GM19372 (cell line): ENCODE measurements around the gene GPR160.

Source experiments
- ATAC-seq: cut with Tn5 transposase; IDR thresholded peaks from one replicate; pipeline ENCODE4 v1.9.1; 2021; ENCODE audit warnings: mild to moderate bottlenecking, low read depth, moderate library complexity; ENCODE audit not compliant: unreplicated experiment

Gene GPR160

DNA sequence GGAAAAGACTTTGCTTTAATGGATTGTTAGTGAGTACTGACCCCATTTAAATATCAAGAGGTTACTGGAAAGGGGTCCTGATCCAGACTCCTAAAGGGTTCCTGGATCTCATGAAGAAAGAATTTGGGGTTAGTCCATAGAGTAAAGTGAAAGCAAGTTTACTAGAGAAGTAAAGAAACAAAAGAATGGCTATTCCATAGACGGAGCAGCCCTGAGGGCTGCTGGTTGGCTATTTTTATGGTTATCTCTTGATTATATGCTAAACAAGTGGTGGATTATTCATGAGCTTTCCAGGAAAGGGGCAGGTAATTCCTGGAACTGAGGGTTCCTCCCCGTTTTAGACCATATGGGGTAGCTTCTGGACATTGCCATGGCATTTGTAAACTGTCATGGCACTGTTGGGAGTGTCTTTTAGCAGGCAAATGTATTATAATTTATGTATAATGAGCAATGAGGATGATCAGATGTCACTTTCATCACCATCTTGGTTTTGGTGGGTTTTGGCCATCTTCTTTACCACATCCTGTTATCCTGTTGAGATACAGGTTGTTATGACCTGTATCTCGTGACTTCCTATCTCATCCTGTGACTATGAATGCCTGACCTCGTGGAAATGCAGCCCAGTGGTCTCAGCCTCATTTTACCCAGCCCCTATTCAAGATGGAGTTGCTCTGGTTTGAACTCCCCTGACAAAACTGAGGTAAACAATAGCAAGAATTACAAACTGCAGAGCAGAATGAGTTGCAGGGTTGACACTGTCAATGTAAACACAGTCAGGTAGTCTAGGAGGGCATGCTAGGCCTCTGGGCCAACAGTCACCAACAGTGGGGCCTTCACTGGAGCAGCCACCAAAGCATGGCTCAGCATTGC, 10.3 kb upstream of the GPR160 start:
- ATAC-seq: no peak

GRCh38 chr3:170033489-170033888, 4.3 kb upstream of the GPR160 start:
- no peak for ATAC-seq

GRCh38 chr3:170038434-170039110, 777 bp downstream of the GPR160 start:
- peak; percentile 12 for ATAC-seq

- ATAC-seq: no peak
Measured at GRCh38 chr3:170040418-170040817, 2.6 kb downstream of the GPR160 start.

- ATAC-seq: no peak
Measured at GRCh38 chr3:170043506-170043905, 5.7 kb downstream of the GPR160 start.

DNA sequence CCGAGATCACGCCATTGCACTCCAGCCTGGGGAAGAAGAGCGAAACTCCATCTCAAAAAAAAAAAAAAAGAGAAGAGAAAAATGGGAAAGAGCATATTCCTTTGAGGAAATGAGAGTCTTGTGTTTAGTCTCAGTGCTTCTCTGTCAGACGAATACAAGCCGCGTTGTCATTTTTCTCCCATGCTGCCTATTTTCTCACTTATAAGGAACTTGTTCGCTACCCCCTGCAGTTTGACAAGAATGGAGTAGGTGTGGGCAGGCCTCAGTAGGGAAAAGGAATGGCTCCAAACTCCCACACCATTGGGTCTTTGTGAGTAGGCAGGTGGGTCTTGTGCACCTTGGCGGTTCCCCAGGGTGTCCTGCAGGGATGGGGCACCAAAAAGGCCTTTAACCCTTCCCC, 6.5 kb downstream of the GPR160 start:
- no peak for ATAC-seq

- peak; percentile 78 for ATAC-seq
Measured at GRCh38 chr3:170044795-170045244, 7.0 kb downstream of the GPR160 start.

- ATAC-seq: no peak
Measured at GRCh38 chr3:170046269-170047132, 8.7 kb downstream of the GPR160 start.

DNA sequence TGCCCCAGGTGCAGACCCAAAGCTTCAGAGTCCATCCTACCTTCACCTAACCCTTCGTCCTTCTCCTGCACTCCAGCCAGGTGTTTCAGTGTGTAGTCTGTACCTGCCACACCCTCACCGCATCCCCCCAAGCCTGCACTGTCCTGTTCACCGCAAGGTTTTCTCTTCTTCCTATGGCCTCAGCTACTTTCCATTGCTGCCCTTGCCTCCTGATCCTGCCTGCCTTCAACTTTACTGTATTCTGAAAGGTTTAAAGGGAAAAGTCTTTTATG, 9.3 kb downstream of the GPR160 start:
- ATAC-seq: no peak

DNA sequence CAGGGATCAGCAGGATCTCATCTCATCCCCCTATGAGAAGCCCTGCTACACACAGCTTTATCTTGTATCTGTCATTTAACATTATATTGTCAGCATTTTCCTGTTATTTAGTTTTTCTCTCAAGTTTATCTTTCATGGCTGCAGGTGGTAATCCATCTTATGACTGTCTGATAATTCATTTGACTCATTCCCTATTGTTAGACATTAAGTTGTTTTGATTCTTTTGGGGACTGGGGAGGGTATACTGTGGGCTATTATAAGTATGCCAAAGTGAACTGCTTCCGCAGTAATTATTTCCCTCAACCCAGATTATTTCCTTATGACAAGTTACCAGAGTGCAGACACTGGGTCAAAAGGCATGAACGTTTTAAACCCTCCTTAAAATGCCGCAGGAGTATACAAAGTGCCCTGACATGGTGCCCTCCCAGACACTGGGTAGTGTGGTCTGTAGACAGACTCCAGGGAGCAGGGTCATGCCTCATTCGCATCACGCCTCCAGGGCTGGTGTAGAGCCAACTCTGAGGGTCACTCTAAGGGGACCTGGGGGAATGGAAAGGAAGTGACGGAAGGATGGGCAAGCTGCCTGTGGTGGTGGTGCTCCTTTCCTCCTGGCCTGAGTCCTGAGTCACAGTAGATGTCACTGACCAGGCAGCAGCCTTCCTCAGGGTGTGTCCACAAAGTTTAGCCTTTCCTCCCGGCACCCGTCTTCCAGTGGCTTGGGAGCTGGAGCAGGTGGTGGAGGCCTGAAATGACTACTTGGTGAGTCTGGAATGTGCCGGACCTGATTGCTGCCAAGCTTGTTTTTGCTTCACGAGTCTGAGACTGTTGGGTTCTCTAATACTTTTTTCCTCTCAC, 11.6 kb downstream of the GPR160 start:
- ATAC-seq: no peak

GRCh38 chr3:170050753-170051152, 13.0 kb downstream of the GPR160 start:
- ATAC-seq: no peak

DNA sequence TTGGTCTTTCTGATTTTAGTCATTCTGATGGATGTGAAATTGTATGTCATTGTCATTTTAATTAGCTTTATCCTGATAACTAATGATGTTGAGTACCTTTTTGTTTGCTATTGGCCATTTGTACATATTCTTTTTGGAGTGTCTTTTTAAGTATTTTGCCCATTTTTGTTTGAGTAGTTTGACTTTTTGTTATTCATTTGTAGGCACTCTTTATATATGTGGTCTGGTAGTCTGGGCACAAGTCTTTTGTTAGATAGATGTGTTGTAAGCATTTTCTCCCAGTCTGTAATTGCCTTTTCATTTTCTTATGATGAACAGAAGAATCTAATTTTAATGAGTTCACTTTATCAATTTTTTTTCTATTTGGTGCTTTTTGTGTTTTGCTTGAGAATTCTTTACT, 14.6 kb downstream of the GPR160 start:
- ATAC-seq: no peak

- no peak for ATAC-seq
Measured at GRCh38 chr3:170054204-170054603, 16.4 kb downstream of the GPR160 start.

DNA sequence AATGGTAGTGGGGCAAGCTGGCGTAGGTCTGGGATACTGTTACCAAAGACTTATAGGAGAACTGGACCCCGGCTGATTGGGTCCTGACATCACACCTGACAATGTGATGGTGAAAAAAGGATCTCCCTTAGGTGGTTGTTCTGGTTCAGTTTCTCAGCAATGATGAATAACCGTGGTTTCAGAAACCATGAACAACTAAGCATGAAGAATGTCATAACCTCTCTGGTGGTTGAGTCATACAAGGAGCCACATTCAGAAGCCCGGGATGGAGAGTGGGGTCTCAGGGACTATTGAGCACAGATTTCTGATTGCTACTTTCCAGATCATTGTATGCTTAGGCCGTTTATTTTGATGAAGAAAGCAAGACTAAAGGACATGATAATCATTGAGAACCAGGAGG, 17.4 kb downstream of the GPR160 start:
- ATAC-seq: peak; percentile 45

- peak; percentile 88 for ATAC-seq
Measured at GRCh38 chr3:170056710-170057454, 19.1 kb downstream of the GPR160 start.

DNA sequence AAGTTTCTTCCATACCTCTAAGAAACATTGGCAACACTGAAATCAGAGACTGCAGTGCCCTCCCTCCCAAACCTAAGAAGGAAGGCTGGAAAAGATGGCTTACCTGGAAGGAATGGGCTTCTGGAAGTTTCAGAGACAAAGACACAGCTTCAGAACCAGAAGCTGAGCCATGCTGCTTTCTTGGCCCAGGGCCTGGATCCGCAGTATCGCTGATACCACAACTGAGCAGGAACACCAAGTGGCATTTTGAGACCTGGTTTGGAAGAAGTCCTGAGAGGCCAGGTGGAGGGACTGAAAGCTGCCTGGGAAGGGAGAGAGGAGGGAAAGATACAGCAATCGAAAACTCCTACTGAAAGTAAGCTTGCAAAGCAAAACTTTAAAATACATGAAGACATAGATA, 19.8 kb downstream of the GPR160 start:
- no peak for ATAC-seq

DNA sequence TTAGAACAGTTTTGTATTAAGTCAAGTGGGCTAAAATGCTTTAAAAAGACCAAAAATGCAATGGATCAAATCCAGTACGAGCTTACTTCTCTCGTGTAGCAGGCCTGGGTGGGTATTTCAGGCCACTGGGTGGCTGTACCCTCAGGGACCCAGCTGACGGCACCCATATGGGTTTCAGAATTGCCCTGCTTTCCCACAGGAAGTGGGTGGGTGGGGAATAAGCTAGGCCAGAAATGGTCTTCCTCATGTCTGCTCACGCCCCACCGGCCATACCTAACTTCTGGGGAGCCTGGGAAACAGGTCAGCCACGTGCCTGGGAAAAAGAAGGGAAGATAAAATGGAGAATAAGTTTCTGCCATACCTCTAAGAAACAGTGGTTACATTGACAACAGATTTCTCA, 20.3 kb downstream of the GPR160 start:
- ATAC-seq: no peak

GRCh38 chr3:170059447-170059846, 21.7 kb downstream of the GPR160 start:
- no peak for ATAC-seq

GRCh38 chr3:170062068-170062467, 24.3 kb downstream of the GPR160 start:
- no peak for ATAC-seq

DNA sequence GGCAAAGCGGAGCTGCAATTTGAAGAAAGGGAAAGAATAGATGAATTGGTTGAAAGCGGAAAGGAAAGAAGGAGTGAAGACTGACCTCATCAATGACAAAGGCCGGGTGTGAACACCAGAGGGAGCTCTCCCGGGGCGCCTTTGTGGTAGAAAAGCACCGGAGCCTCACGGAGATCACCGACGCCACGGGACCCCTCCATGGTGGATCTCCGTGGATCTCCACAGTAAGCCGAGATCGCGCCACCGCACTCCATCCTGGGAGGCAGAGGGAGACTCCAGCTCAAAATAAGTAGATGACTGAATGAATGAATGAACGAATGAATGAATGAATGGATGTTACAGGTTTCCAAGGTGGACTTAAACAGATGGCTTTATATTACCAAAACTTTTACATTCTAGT, 25.0 kb downstream of the GPR160 start:
- no peak for ATAC-seq
